ENCODE measurements around the gene ARHGAP40.

Gene ARHGAP40

DNA sequence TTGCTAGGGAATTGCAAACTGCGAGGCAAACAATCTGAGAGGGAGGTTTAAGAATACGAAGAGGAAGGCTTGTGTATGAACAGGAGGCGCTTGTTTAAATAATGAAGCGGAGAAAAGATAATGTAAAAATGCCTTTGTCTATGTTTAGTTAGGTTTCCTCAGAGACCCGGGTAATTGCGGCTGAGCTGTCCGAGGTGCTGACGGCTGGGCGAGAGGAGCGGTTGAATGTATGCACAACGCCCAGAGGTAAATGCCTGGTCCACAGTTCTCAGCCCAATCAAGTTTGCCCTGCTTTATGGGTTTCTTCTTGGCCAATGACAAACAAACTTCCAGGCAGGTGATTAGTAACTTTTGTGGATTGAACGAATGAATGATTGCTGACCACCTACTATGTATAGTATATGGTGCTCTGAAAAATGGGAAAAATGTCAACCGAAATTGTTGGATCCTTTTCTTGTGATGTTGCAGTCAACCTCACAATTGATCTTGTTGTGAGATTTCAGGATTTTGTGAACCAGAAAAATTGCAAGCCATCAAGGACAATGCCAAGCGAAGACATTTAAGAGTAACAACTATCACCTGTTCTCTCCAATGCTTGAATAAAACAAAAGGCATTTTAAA lies 84.4 kb downstream of the ARHGAP40 start:
- no peak for TF ChIP-seq EZH2 (IDR thresholded peaks at IDR 0.05; ENCODE audit: borderline replicate concordance, low read length)
- TF ChIP-seq, protein P1, sequence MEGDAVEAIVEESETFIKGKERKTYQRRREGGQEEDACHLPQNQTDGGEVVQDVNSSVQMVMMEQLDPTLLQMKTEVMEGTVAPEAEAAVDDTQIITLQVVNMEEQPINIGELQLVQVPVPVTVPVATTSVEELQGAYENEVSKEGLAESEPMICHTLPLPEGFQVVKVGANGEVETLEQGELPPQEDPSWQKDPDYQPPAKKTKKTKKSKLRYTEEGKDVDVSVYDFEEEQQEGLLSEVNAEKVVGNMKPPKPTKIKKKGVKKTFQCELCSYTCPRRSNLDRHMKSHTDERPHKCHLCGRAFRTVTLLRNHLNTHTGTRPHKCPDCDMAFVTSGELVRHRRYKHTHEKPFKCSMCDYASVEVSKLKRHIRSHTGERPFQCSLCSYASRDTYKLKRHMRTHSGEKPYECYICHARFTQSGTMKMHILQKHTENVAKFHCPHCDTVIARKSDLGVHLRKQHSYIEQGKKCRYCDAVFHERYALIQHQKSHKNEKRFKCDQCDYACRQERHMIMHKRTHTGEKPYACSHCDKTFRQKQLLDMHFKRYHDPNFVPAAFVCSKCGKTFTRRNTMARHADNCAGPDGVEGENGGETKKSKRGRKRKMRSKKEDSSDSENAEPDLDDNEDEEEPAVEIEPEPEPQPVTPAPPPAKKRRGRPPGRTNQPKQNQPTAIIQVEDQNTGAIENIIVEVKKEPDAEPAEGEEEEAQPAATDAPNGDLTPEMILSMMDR (IDR thresholded peaks at IDR 0.05; ENCODE audit: low read length): no peak
- Histone ChIP-seq H3K9me2 (ENCODE audit: low read depth, low read length) (no peaks in the 10 kb centered on the region), H3F3A (ENCODE audit: insufficient read depth, low read length) (no peaks in the 10 kb centered on the region), H3K4me2 (ENCODE audit: low read length) (no peak overlapping the region), H3K79me2 (ENCODE audit: insufficient read depth, low read length) (no peaks in the 10 kb centered on the region), H4K20me1 (ENCODE audit: insufficient read depth, low read length) (no peaks in the 10 kb centered on the region), H3K4me3 (ENCODE audit: low read depth, low read length, poor library complexity, severe bottlenecking) (no peak overlapping the region), H2AFZ (ENCODE audit: low read length) (no peak overlapping the region), H3K9me3 (ENCODE audit: low read length) (no peaks in the 10 kb centered on the region), H3K27ac (ENCODE audit: low read depth, low read length, poor library complexity, severe bottlenecking) (no peak overlapping the region), H3K9ac (ENCODE audit: low read length) (no peak overlapping the region), H3K27me3 (ENCODE audit: insufficient read depth, low read length) (no peaks in the 10 kb centered on the region), H3K4me1 (ENCODE audit: insufficient read depth, low read length, severe bottlenecking) (no peaks in the 10 kb centered on the region), H3K36me3 (ENCODE audit: insufficient read depth, low read length) (no peaks in the 10 kb centered on the region)

DNA sequence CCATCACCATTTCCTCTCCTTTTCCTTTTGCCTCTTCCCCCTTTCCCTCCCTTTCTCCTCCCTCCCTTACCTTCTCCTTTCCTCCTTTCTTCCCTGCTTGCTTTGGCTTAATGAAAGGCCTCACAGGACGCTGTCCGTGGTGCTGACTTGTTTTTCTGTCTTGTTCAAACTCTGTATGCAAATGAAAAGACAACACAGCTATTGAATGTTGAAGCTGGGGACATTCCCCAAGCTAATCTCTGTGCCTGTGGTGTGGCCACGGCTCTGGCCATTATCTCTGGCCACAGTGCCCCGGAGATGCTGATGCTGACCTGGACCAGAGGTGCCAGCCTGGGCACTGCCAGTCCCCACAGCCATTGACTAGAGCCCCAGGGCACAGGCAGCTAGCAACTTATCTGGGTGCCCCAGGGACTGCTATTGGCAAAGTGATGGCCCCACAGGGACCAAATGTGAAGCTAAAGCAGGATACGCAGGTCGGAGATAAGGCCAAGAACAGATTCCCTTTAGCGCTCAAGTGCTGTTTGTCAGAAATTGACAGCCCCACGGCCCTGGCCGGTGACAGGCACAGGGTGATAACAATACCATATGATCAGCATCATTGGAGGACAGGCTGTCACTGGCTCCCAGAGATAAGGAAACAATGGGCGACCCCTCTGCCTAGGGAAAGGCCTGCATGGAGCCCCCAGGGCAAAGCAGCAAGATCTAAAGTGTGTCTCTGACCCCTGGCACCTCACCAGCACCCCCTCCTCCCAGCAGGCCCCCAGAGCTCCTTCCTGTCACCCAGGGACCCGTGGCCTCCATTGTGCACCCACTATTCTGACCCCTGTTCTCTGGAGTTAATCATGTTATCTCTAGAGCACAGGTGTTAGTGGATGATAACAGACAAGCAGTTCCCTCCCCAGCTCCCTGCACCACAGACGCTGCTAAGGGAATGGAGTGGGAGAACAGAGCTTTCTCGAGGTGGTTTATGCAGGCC lies 91.1 kb downstream of the ARHGAP40 start:
- Histone ChIP-seq H3K27ac (ENCODE audit: low read depth, low read length, poor library complexity, severe bottlenecking) (no peak overlapping the region), H3K9me3 (ENCODE audit: low read length) (no peaks in the 10 kb centered on the region), H3K9ac (ENCODE audit: low read length) (no peak overlapping the region), H3K9me2 (ENCODE audit: low read depth, low read length) (no peaks in the 10 kb centered on the region), H3K27me3 (ENCODE audit: insufficient read depth, low read length) (no peaks in the 10 kb centered on the region), H4K20me1 (ENCODE audit: insufficient read depth, low read length) (no peaks in the 10 kb centered on the region), H3K79me2 (ENCODE audit: insufficient read depth, low read length) (no peaks in the 10 kb centered on the region), H3K4me1 (ENCODE audit: insufficient read depth, low read length, severe bottlenecking) (no peaks in the 10 kb centered on the region), H2AFZ (ENCODE audit: low read length) (no peak overlapping the region), H3K4me3 (ENCODE audit: low read depth, low read length, poor library complexity, severe bottlenecking) (no peak overlapping the region), H3K4me2 (ENCODE audit: low read length) (no peak overlapping the region), H3K36me3 (ENCODE audit: insufficient read depth, low read length) (no peaks in the 10 kb centered on the region), H3F3A (ENCODE audit: insufficient read depth, low read length) (no peaks in the 10 kb centered on the region)
- TF ChIP-seq, protein P1 (IDR thresholded peaks at IDR 0.05; ENCODE audit: low read length): no peak
- no peak for TF ChIP-seq EZH2 (IDR thresholded peaks at IDR 0.05; ENCODE audit: borderline replicate concordance, low read length)

DNA sequence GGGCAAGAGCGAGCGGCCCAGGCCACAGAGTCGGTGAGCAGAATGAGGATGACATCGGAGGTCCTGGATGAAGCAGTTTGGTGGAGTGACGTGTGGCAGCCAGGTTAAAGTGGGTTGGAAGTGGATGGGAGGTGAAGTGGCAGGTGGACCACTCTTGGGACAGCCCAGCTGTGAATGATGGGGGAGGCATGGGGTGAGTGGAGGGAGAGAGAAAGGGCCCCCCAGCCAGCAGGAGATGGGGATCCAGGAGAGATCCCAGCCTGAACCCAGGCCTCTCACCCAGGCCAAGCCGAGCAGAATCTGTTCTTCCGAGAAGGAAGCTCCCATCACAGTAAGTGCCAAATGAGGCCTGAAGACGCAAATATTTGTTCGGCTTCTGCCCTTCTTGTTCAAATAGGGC lies 95.7 kb downstream of the ARHGAP40 start:
- Histone ChIP-seq H3K9me3 (ENCODE audit: low read length) (no peaks in the 10 kb centered on the region), H2AFZ (ENCODE audit: low read length) (no peak overlapping the region), H3K27ac (ENCODE audit: low read depth, low read length, poor library complexity, severe bottlenecking) (no peak overlapping the region)

More for the DNA sequence above, 95.7 kb downstream of the ARHGAP40 start:
- H3F3A ChIP-seq (ENCODE audit: insufficient read depth, low read length): no peaks in the 10 kb centered on the region
- H3K36me3 ChIP-seq (ENCODE audit: insufficient read depth, low read length): no peaks in the 10 kb centered on the region
- no peaks in the 10 kb centered on the region for H4K20me1 ChIP-seq (ENCODE audit: insufficient read depth, low read length)
- TF ChIP-seq, protein P1 (IDR thresholded peaks at IDR 0.05; ENCODE audit: low read length): no peak
- TF ChIP-seq EZH2 (IDR thresholded peaks at IDR 0.05; ENCODE audit: borderline replicate concordance, low read length): no peak
- H3K4me3 ChIP-seq (ENCODE audit: low read depth, low read length, poor library complexity, severe bottlenecking): no peak overlapping the region
- no peaks in the 10 kb centered on the region for H3K79me2 ChIP-seq (ENCODE audit: insufficient read depth, low read length)
- no peaks in the 10 kb centered on the region; the same call in 1 of the 2 replicates for H3K27me3 ChIP-seq (ENCODE audit: insufficient read depth, low read length)
- H3K4me2 ChIP-seq (ENCODE audit: low read length): no peak overlapping the region
- no peaks in the 10 kb centered on the region for H3K4me1 ChIP-seq (ENCODE audit: insufficient read depth, low read length, severe bottlenecking)
- H3K9ac ChIP-seq (ENCODE audit: low read length): no peak overlapping the region
- H3K9me2 ChIP-seq (ENCODE audit: low read depth, low read length): no peaks in the 10 kb centered on the region

All from OCI-LY1 (cell line).